Middle frontal gyrus (tissue), 1 donor: ENCODE results near the gene NADSYN1.
A peak's percentile ranks its signal among the peaks of the same experiment; 100 is the strongest.
"Not testable (repeated sequence)": the region's sequence is repeated elsewhere in the genome, so short reads cannot be mapped to it uniquely, and the experiment has no call there.

Source experiments
- DNase-seq: peaks from one replicate; pipeline ENCODE4 v3.0.0-alpha.2; 2015; ENCODE audit warnings: low spot score; ENCODE audit errors: extremely low spot score

The NADSYN1 gene

GRCh38 chr11:71453037-71453917, at the start of gene NADSYN1:
TSS of gene NADSYN1 (plus strand) at chr11:71453203. CDS start at chr11:71453297, 94 bp downstream.
- peak; percentile 93 for DNase-seq

- no peak for DNase-seq
Measured at GRCh38 chr11:71404209-71404608, 48.8 kb upstream of the NADSYN1 start.

- DNase-seq = no peak
Measured at GRCh38 chr11:71406681-71407080, 46.3 kb upstream of the NADSYN1 start.

GRCh38 chr11:71407356-71407755, 45.6 kb upstream of the NADSYN1 start:
- no peak for DNase-seq

- no peak for DNase-seq
Measured at GRCh38 chr11:71408826-71409225, 44.2 kb upstream of the NADSYN1 start.

GRCh38 chr11:71410363-71410966, 42.5 kb upstream of the NADSYN1 start:
- DNase-seq = no peak

- no peak for DNase-seq
Measured at GRCh38 chr11:71414645-71415044, 38.4 kb upstream of the NADSYN1 start.

GRCh38 chr11:71418643-71419042, 34.4 kb upstream of the NADSYN1 start:
- DNase-seq = no peak

- no peak for DNase-seq
Measured at GRCh38 chr11:71420455-71421241, 32.4 kb upstream of the NADSYN1 start.

- no peak for DNase-seq
Measured at GRCh38 chr11:71421392-71421950, 31.5 kb upstream of the NADSYN1 start.

- DNase-seq = not testable (repeated sequence)
Measured at GRCh38 chr11:71422318-71422717, 30.7 kb upstream of the NADSYN1 start.

- DNase-seq = no peak
Measured at GRCh38 chr11:71423181-71423790, 29.7 kb upstream of the NADSYN1 start.

GRCh38 chr11:71425409-71425808, 27.6 kb upstream of the NADSYN1 start:
- no peak for DNase-seq

- no peak for DNase-seq
Measured at GRCh38 chr11:71425860-71426259, 27.1 kb upstream of the NADSYN1 start.

GRCh38 chr11:71426413-71426812, 26.6 kb upstream of the NADSYN1 start:
- no peak for DNase-seq

GRCh38 chr11:71428861-71429435, 24.1 kb upstream of the NADSYN1 start:
- DNase-seq = no peak

GRCh38 chr11:71429701-71430100, 23.3 kb upstream of the NADSYN1 start:
- no peak for DNase-seq

- no peak for DNase-seq
Measured at GRCh38 chr11:71430166-71430565, 22.8 kb upstream of the NADSYN1 start.

GRCh38 chr11:71431271-71431670, 21.7 kb upstream of the NADSYN1 start:
- DNase-seq = no peak

- DNase-seq = no peak
Measured at GRCh38 chr11:71432761-71433647, 20.0 kb upstream of the NADSYN1 start.
